Gastrocnemius medialis (tissue), 4 donors: ENCODE measurements around the gene KLF16.

Experiments
- POLR2A ChIP-seq, 2 donors: fragments of 450-650 bp; IDR thresholded peaks; one replicate each; pipeline ENCODE4 v1.6.1; 2017; ENCODE audit warnings: antibody characterized with exemption in 2 of 2, mild to moderate bottlenecking in 2 of 2, moderate library complexity in 2 of 2
- TF ChIP-seq, protein P1 (sequence below), 5 experiments: fragments of 450-650 bp in 3 of 5; fragments of 200-600 bp in 2 of 5; sonication (generic) in 2 of 5; IDR thresholded peaks in 4 of 5; conservative IDR thresholded peaks in 1 of 5; 1 replicate in 4 of 5; 2 replicates in 1 of 5; pipeline ENCODE4 v1.5.1; 2016 to 2019; ENCODE audit warnings: antibody characterized with exemption in 5 of 5, mild to moderate bottlenecking in 3 of 5, moderate library complexity in 3 of 5

DNA sequence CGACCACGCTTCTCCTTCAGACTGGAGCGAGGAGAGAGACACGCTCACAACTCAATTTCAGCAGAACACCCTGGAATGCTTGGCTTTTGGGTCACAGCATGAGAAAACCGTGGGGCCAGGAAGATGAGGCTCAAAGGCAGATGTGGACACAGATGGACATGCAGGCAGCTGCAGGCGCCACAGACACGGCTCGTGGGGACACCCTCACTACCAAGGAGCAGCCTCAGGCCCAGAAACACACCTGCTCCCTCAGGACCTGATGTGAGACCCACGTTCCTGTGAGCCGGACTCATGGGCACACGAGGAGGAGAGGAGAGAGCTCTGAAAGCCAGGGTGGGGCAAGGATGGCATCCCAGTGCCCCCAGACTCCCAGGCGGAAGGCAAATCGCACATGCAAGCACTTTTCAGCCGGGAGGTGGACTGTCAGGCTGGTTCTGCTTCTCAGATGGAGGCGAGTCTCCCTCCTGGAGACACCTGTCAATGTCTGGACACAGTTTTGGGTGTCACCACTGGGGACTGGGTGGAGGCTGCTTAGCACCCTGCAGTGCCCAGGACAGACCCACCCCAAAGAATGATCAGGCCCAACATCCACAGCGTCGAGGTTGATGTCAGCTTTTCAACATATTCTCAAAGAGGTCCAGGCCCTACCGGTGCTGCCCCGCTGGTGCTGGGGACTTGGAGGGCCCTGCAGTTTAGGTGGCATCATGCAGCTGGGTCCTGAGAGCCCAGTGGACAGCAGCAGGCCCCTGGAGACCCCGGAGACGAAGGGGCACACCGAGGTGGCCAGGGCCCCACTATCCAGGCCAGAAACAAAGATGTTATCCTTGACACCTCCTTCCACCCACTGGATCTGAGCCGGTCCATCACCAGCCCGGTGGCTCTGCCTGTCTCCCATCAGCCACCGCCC lies 19.7 kb upstream of the KLF16 start:
- TF ChIP-seq POLR2A (IDR thresholded peaks at IDR 0.05): no peak
- TF ChIP-seq, protein P1, sequence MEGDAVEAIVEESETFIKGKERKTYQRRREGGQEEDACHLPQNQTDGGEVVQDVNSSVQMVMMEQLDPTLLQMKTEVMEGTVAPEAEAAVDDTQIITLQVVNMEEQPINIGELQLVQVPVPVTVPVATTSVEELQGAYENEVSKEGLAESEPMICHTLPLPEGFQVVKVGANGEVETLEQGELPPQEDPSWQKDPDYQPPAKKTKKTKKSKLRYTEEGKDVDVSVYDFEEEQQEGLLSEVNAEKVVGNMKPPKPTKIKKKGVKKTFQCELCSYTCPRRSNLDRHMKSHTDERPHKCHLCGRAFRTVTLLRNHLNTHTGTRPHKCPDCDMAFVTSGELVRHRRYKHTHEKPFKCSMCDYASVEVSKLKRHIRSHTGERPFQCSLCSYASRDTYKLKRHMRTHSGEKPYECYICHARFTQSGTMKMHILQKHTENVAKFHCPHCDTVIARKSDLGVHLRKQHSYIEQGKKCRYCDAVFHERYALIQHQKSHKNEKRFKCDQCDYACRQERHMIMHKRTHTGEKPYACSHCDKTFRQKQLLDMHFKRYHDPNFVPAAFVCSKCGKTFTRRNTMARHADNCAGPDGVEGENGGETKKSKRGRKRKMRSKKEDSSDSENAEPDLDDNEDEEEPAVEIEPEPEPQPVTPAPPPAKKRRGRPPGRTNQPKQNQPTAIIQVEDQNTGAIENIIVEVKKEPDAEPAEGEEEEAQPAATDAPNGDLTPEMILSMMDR (IDR thresholded peaks at IDR 0.05 in 4 of 5, conservative IDR thresholded peaks at IDR 0.05 in 1 of 5): no peak
